ENCODE data around the gene TSPAN2.
"Not testable (repeated sequence)": the region's sequence is repeated elsewhere in the genome, so short reads cannot be mapped to it uniquely, and the experiment has no call there.

TSPAN2 gene

DNA sequence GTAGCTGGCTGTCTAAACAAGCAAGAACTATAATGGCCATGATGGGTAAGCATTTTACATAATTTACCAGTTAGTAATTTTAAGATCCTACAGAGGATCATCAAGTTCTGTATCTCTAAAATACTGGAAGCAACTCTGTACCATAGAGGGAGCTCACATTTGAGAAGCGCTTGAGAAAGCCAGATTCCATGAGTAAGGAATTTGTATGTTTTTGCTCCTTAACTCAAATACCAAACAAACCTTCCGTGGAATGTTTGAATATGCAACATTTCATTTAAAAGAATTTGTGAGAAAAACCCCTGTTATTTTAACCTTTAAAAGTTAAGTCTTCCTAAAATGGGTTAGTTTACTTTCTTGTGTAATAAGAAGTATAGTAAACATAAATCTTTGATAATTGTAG, 57.7 kb downstream of the TSPAN2 start:
- no peak for DNase-seq

DNA sequence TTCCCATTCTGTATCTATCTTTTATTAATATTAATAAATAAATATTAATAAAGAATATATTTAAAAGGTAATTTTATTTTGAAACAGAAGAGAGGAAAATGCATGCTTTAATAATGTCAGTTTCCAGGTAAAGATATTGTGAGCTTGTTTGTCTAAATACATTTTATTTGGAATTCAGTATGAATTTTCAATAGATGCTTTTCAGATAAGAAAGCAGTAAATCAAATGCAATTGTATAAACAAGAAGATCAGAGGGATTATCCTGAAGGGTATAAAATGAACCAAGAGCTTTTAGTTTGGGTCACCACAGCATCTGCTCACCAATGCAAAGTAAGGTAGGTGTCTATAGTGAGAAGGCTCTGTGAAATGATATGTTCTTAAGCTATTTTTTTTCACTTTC, 59.8 kb downstream of the TSPAN2 start, which contains the start of gene TSHB:
TSHB (plus strand) TSS at position 301 of the 400 bp plus-strand sequence. CDS start 3,537 bp downstream, outside the sequence.
- no peak for DNase-seq

DNA sequence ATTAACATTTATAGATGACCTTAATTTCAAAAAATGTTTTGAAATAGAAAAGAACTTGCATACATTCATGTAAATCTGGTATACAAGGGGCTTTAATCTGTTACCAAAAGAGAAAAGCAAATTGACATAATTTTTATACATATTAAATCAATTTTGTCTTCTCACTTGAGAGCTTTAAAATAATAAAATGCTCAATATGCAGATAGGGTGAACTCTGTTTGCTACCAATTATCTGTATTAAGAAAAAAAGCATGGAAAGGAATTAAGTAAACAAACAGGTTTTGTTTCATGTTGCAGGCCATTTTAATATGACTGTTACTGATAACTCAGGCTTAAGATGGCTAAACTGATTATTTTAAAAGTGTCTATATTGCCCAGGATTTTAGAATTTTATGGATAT, 65.7 kb downstream of the TSPAN2 start:
- no peak for DNase-seq

DNA sequence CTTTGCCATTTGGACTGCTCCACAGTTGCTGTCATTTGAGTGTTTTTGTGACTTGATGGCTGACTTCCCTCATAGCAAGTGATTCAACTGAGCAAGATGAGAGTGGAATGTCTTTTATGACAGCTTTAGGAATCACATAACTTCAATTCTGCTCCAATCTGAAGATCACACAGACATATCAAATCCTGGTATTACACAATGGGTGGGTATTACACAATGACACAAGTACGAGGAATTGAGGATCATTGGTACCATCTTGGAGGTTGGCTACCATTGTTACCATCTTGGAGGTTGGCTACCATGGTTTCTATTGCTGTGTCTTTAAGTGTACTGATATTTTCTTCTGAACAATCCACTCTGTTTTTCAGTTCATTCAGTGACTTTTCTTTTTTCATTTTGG, 68.2 kb downstream of the TSPAN2 start:
- no peak for DNase-seq

DNA sequence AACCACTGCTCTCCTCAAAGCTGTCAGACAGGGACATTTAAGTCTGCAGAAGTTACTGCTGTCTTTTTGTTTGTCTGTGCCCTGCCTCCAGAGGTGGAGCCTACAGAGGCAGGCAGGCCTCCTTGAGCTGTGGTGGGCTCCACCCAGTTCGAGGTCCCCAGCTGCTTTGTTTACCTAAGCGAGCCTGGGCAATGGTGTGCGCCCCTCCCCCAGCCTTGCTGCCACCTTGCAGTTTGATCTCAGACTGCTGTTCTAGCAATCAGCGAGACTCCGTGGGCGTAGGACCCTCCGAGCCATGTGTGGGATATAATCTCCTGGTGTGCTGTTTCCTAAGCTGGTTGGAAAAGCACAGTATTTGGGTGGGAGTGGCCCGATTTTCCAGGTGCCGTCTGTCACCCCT, 69.8 kb downstream of the TSPAN2 start:
- not testable (repeated sequence) for DNase-seq

DNA sequence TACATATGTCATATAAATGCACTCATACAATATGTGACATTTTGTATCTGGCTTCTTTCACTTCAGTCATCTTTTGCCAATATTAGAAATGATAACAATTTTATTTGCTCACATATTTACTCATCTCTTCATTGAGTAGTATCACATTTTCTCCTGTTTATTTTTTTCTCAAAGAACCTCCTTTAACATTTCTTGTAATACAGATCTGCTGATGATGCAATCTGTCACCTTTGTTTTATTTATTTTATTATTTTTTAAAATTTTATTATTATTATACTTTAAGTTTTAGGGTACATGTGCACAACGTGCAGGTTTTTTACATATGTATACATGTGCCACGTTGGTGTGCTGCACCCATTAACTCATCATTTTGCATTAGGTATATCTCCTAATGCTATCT, 75.5 kb downstream of the TSPAN2 start:
- DNase-seq: no peak

DNA sequence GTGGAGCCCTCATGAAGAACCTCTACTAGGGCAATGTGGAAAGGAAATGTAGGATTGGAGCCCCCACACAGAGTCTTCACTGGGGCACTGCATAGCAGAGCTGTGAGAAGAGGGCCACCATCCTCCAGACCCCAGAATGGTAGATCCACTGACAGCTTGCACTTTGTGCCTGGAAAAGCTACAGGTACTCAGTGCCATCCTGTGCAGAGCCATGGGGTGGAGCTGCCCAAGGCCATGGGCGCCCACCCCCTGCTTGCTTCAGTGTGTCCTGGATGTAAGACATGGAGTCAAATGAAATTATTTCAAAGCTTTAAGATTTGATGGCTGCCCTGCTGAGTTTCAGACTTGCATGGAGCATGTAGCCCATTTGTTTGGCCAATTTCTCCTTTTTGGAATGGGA, 76.9 kb downstream of the TSPAN2 start:
- DNase-seq: no peak

DNA sequence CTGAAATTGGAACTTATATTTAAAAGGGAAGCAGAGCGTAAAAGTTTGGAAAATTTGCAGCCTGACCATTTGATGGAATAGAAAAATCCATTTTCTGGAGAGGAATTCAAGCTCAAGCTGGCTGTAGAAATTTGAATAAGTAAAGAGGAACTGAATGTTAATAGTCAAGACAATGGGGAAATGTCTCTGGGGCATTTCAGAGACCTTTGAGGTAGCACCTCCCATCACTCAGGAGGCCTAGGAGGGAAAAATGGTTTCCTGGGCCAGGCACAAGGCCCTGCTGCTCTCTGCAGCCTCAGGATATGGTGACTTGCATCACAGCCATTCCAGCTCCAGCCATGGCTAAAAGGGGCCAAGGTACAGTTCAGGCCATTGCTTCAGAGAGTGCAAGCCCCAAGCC, 77.3 kb downstream of the TSPAN2 start:
- no peak for DNase-seq

DNA sequence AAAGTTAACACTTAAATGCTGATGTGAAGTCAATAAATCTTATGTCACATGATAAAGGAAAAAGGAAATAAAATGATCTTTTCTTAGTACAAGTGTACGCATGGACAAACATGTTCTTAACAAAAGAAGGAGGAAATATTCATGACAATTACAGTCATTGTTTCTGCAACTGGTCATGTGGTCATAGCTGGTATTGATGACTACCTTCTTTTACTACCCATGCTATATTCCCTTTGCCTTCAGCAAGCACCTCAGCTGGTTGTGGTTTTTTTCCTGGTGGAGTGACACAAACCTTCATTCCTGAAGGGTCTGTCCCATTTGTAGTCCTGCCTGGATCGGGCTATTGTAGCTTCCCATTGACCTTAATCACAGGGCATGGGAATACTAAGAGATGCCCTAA, 83.1 kb downstream of the TSPAN2 start:
- no peak for DNase-seq
